Left cardiac atrium (tissue), 4 donors: ENCODE data around the gene HOXB3. TPM values are rescaled to one million over a fixed set of nuclear protein-coding genes. Genes with fewer than 3 reads are reported as not detected.

Experiments
- ATAC-seq, 2 donors: fragments of 200-7000 bp; cut with Tn5 transposase; one replicate each; pipeline ENCODE4 v1.9.1; 2020; ENCODE audit warnings: mild to moderate bottlenecking in 2 of 2, moderate library complexity in 2 of 2
- DNase-seq: peaks from one replicate; pipeline ENCODE4 v3.0.0-alpha.2; 2020
- intact Hi-C, 2 donors: fragments of 100-400 bp; cut with DNase I; formaldehyde crosslinking; loops; one replicate each; pipeline versions ENCODE4 v1.14.1 to v1.15.1; 2022 to 2023
- long read RNA-seq: library from polyadenylated mRNA; unstranded; transcript quantifications from one replicate; pipeline ENCODE4 v2.0.0, GENCODE V29; 2021
- total RNA-seq, 2 donors: library from RNA; stranded (reverse); fragmentation: NEBNext Ultra II Directional; extraction: Animal tissue kit (Norgen Biotek cat#: 25700); gene quantifications; one replicate each; pipeline ENCODE4 v1.2.1, GENCODE V29; 2021
- donor health status: DM: no; HTN: yes; CAD: no.
- donor health status: DM: no; HTN: yes; CAD: no; lungs with severe emphysema.
- donor health status: DM: yes; HTN: yes; CAD: no.
- donor health status: Dilated cardiomyopathy.

The HOXB3 gene
- 1 to 10 TPM; 1.2 to 2.8 TPM for total RNA-seq
- long read RNA-seq = 0 reads

GRCh38 chr17:48589831-48590606, at the start of gene HOXB3:
Gene HOXB3 (minus strand): TSS chr17:48590241. CDS start chr17:48552474, 37,767 bp downstream.
- ATAC-seq (no peak), DNase-seq (no peak)
- intact Hi-C loops = loop anchor here in 1 of 2 donors (5.0 kb wide), 1 partner anchor 98 kb away; no protein-coding TSS in a partner anchor

- ATAC-seq (no peak), DNase-seq (no peak)
- intact Hi-C loops = no loop called here
These were observed 49.1 kb upstream of the HOXB3 start for GRCh38 chr17:48639136-48639535.

- intact Hi-C loops = no loop called here
- DNase-seq = no peak
- ATAC-seq = no peak
These were observed 47.6 kb upstream of the HOXB3 start for GRCh38 chr17:48637323-48638260.

GRCh38 chr17:48636177-48637018, 46.4 kb upstream of the HOXB3 start:
- intact Hi-C loops = no loop called here
- peak; percentile 27 to 53 for ATAC-seq
- peak; percentile 66 for DNase-seq

GRCh38 chr17:48634493-48635208, 44.6 kb upstream of the HOXB3 start:
- DNase-seq = no peak
- ATAC-seq = no peak
- intact Hi-C loops = no loop called here

- ATAC-seq = no peak
- intact Hi-C loops = no loop called here
- DNase-seq = no peak
These were observed 43.2 kb upstream of the HOXB3 start for GRCh38 chr17:48633266-48633677.

GRCh38 chr17:48632579-48633265, 42.7 kb upstream of the HOXB3 start:
- DNase-seq (no peak), ATAC-seq (no peak)
- intact Hi-C loops = no loop called here

GRCh38 chr17:48631693-48632578, 41.9 kb upstream of the HOXB3 start:
- ATAC-seq (no peak), DNase-seq (no peak)
- intact Hi-C loops = no loop called here

- intact Hi-C loops = no loop called here
- ATAC-seq = no peak
These were observed 41.1 kb upstream of the HOXB3 start for GRCh38 chr17:48630925-48631692.

GRCh38 chr17:48630009-48630924, 40.2 kb upstream of the HOXB3 start:
- no peak for DNase-seq
- ATAC-seq = no peak
- intact Hi-C loops = no loop called here

More at GRCh38 chr17:48630925-48631692, 41.1 kb upstream of the HOXB3 start:
- no peak for DNase-seq

- no peak for DNase-seq
- no peak for ATAC-seq
- intact Hi-C loops = no loop called here
These were observed 39.3 kb upstream of the HOXB3 start for GRCh38 chr17:48629411-48629759.

GRCh38 chr17:48628649-48629410, 38.8 kb upstream of the HOXB3 start:
- intact Hi-C loops = no loop called here
- DNase-seq = no peak

GRCh38 chr17:48627623-48628521, 37.8 kb upstream of the HOXB3 start:
- ATAC-seq (no peak), DNase-seq (no peak)
- intact Hi-C loops = no loop called here

More at GRCh38 chr17:48628649-48629410, 38.8 kb upstream of the HOXB3 start:
- no peak for ATAC-seq
